NCI-H1694 (cell line): Measurements from ENCODE around the gene LAD1.

ENCODE experiments used
- DNase-seq: peaks from one replicate; lab custom pipeline; 2025; lab: John Stamatoyannopoulos, UW

LAD1 gene

DNA sequence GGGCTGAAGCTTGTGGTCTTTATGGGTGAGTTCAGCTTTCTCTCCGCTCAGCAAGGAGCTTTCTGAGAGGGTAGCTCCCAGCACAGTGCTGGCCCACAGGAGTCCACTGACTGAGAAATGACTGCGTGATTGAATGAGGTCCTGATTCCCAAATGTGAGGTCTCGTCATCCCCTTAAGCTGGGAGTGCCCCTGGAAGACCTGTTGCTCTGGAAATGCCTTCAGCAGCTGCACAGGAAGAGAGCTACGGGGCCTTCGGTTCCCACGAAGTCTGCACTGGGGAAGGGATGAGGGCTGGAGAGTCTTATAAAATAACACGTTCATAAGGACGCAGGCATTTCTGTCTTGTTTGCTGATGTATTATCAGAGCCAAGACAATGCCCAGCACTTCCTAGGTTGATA lies 35.7 kb downstream of the LAD1 start:
- no peak for DNase-seq

DNA sequence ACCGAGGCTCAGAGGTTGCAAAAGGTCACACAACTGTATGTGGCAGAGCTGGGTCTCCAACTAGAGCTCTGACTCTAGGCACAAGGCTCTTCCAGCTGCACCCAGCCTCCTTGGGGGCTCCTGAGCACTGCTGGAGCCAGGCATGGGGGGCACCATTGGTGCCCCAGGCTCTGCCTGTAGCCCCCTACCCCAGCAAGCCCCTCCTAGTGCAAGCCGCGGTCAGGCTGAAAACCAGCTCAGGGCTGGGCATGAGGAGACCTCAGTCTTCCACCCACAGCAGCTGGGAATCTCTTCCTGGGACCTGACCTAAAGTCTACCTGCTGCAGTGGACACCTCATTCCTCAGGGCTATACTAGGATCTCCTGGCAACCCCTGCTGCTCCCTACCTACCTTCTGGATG lies 36.2 kb downstream of the LAD1 start:
- no peak for DNase-seq

DNA sequence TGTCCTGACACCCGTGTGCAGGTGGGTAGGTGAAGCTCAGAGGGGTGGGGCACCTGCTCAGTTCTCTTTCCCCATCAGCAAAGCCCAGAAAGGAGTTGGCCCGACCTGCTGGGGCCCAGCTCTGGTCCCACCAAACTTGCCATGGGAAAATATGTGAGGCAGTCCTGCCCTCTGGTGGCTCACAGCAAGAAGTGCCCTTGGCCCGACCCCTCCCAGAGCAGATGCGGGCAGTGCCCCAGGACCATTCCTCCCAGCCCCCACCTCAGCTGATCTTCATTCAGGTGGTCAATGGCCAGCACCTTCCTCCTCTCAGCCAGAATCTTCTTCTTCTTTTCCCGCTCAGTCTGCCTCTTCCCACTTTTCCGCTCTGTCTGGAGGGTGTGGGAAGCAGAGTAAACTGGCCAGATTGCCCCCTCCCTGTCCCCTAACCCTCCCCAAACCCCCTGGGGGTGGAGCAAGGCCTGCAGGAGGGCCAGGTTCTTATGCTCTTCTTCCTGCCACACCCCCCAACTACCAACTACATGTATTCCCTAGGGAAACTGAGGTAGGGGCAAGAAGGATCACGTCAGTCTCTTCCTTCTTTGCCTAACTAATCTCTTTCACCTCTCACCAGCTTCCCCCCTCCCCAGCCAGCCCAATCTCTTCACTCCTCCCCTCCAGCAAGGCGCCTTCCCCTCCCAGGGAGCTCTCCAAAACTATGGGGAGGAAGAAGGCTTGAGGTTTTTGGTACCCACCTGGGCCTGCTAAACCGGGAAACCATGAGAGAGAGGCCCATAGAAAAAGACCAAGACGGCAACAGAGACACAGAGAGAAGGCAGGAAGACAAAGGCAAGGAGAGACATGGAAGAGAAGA lies 37.2 kb downstream of the LAD1 start:
- DNase-seq: peak; percentile 46

DNA sequence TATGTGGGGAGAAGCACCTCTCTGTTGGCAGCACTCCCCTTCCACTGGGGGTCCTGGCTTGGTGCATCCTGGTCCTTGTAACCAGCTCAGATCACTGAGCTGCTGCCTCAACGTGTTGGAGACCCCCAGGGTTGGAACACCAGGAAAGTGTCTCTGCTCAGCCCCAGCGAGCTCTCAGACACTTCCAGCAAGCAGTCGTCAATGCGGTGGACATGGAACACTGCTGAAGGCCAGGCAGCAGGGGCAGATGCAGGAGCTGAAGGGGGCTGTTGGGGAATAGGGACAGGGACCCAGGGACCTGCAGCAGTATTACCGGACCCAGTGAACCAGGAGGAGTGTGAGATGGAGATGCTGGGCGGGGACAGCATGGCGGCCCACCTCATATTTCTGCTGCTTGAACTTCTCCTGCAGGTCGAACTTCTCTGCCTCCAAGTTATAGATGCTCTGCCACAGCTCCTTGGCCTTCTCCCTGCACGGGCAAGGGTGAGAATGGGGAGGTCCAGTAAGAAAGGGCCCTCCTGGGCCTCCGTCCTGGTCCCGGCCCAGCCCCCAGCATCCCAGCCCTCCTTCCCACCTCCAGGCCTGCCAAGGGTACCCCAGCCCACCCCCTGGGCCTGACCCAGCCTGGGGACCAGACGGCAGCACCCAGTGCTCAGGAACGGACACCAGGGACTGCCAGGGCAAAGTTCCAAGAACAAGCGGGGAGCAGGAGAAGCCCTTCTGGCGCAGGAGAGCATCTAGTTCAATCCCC lies 38.0 kb downstream of the LAD1 start:
- no peak for DNase-seq

DNA sequence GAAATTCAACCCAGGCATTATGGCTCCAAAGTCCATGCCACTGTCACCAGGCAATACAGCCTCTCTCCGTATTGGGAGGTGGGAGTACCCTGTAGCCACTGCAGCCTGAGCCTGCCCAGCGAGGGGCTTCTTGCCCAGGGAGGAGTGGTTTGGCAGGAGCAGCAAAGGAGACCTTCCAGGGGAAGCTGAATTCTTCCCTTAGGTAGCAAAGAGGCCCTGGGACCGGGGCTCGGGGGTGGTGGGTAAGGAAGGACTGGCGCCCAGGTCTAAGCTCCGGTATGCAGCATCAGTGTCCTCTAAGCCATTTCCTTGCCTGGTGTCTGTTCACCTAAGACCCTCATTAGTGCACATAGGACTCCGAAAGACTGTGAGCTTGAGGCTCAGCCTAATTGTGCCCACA lies 38.6 kb downstream of the LAD1 start:
- DNase-seq: no peak

DNA sequence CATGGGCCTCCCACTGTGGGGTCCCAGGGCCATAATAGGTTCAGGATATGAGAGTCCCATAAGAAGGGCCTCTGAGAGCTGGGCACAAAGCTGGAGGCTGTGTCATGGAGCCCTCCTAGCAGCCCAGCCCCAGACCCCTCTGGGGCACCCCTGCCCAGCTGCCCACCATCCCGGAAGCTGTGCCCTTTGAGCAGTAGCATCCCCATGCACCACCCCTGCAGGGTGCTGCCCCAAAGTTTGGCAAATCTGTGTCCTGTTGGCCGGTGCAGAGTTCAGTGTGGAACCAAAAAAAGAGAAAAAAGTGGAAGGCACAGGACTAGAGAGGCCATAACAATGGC lies 39.3 kb downstream of the LAD1 start:
- no peak for DNase-seq

DNA sequence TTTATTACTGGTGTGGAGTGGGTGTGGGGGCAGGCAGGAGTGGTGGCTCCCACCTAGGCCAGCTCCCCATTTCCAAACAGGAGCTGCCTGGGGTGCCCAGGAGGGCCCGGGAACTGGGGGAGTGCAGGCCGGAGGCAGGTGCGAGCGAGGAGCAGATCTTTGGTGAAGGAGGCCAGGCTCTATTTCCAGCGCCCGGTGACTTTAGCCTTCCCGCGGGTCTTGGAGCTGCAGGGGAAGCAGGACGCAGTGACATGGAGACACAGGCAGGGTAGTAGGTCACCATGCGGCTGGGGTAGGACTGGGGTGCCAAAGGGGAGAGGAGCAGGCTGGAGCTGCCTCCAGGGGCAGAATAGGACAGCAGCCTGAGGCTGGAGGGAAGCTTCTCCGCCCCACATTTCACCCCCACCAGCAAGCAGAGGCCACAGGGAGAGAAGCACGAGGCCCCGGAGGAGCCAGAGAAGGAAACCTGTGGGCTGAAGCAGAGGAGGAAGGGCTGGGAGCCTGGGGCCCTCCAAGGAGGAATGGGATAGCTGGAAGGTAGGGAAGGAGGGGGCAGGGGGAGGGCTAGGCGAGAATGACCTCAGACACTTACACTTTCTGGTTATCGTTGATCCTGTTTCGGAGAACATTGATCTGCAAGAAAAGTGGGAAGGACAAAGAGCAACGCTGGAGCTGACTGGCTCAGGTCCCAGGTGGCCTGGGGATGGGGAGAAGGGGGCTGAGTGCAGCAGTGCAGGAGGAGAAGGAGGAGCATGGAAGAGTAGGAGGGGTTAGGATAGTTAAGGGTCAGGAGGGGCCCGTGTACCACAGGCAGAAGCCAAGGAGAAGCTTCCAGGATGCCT lies 39.9 kb downstream of the LAD1 start:
- no peak for DNase-seq

DNA sequence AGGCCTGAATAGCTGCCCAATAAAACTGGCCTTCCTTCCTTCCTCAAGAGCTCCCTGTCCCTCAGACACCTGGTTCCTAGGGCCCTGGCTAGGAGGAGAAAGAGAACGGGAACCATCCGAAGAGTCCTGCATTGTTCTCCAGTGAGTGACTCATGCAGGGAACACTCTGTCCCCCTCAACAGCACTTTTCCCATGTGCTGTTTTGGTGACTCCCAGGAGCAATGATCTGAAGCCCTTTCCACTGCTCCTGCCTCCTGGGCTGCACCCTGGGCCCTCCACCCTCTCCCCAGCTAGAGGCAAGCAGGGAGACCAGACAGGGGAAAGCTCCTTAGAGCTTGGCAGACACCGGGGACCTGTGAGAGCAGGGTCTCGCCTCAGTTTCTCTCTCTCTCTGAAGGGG lies 40.5 kb downstream of the LAD1 start:
- no peak for DNase-seq

DNA sequence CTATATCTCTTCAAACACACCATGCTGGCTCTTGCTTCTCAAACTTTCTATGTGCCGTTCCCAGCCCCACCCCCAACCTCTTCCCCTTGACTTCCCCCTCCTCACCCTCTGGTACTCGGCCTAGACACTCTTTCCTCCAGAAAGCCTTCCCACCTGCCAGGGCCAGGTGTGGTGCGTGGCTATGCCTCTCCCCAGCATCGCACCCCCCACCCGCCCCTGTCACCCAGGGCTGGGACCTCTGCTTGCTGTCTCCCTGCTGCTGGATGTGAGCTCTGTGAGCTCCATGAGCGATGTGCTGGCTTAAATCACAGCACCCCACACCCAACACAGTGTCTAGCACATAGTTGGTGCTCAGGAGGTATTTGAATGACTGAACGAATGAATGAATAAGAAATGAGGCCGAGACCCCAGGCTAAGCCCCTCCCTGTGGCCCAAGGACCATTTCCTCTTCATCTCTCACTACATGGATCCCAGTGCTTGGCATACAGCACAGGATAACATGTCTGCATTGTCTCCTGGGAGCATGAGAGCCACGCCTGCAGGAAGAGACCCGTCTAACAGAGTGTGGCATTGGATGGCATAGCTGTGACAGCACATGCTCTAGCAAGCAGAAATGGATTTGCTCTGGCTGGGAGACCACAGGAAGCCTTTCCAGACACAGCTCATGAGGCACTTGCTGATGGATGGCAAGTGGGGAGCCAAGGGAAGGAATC lies 41.3 kb downstream of the LAD1 start:
- DNase-seq: no peak

DNA sequence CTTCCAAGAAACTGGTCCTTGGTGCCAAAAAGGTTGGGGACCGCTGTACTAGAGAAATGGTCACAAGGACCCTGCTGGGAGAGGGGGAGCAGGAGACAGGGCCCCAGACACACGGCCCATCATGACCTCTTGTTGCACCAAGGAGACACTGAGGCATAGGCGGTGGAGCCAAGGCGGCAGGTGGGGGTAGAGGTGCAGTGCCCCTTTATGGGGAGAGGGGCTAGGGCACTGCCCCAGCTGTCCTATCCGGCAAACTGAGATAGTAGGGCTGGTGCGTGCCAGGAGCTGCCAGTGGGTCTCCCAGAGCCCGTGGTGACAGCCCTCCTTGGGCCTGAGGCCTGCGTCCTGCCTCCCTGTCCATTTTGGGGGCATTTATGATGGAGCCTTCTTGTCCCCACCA lies 41.9 kb downstream of the LAD1 start:
- DNase-seq: no peak

DNA sequence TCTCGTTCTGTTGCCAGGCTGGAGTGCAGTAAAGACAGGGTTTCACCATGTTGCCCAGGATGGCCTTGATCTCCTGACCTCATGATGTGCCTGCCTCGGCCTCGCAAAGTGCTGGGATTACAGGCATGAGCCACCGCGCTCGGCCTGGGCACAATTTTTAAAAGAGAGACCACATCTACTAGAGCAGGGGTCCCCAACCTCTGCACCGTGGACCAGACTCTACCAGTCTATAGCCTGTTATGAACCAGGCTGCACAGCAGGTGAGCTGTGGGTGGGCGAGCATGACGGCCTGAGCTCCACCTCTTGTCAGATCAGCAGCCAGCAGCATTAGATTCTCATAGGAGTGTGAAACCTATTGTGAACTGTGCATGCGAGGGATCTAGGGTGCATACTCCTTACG lies 42.4 kb downstream of the LAD1 start:
- no peak for DNase-seq

DNA sequence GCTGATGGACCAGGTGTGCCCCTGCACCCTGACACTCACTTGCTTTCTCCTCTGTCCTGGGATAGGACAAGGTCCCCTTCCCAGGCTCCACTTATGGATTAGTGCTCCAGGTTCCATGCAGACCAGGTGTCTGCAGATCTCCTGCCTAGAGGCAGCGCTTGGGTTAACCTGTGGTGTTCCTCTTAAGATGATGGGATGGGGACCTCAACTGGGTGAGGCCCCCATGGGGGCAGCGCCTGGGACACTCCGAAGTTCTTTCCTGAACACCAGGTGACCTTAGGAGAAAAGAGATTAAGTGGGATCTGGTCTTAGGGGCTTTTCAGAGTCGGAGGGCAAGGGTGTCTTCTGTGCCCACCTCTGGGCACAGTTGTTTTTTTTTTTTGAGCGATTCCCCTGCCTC lies 42.9 kb downstream of the LAD1 start:
- no peak for DNase-seq

DNA sequence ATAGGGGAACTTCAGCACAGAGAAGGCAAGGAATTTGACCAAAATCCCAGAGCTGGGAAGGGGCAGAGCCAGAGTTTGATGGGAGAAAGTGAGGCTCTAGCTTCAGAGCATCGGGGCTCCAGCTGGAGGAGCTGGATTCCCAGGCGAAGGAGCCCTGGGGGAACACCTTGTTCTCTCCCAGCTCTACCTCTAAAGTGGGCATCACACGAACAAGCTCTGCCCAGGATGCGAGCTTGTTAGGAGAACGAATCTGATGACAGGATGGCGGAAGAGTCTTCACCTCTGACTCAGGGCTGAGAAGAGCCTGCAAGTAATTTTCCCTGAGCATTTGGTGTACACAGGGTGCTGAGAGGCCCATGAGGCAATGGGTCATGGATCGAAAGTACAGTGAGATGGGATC lies 43.7 kb downstream of the LAD1 start:
- no peak for DNase-seq

DNA sequence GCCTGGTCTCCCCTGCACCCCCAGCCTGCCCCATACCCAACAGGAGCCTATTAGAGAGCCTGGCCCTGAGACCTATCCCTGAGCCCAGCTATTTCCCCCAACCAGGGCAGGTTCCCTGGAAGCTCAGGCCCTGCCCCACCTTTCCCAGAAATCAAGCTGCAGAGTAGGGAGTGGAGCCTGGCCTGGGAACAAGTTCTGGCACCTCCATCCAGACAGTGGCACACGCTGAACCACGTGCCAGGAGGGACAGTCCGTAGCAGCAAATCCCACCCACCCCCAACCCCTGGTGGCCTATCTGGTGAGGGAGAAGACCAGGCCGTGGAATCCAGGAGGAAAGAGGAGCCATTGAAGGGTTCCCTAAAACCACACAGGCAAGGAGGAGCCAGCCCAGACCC lies 44.2 kb downstream of the LAD1 start:
- DNase-seq: no peak

DNA sequence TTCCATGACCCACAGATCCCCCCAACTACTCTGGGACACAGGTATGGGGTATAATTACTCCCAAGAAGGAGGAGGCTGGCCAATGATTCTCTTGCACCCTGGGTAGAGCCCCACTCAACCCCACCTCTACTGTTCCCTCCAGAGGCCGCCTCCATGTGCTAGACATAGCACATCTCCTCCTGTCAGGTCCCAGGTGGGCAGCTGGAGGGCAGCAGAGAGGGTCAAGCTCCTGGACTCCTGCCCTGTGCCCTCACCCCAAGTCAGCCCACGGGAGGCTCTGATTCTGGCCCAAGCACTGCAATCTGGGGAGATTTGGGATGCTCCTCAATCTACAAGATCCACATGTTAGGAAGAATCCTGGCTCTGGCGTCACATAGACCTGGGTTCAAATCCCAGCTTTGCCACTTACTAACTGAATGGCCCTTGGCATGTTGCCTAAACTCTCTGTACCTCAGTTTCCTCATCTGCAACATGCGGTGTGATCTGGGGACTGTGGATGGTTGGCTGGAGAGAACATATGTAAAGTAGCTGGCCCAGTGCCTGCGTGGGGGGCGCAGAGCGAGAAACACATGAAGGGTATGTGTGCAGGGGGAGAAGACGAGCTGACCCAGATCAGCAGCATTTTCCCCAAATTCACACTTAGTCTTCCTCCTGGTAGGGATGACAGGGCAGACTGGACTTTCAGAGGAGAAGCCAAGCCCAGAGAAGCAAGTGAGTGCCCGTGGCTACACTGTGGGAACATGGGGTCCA lies 44.8 kb downstream of the LAD1 start:
- no peak for DNase-seq

DNA sequence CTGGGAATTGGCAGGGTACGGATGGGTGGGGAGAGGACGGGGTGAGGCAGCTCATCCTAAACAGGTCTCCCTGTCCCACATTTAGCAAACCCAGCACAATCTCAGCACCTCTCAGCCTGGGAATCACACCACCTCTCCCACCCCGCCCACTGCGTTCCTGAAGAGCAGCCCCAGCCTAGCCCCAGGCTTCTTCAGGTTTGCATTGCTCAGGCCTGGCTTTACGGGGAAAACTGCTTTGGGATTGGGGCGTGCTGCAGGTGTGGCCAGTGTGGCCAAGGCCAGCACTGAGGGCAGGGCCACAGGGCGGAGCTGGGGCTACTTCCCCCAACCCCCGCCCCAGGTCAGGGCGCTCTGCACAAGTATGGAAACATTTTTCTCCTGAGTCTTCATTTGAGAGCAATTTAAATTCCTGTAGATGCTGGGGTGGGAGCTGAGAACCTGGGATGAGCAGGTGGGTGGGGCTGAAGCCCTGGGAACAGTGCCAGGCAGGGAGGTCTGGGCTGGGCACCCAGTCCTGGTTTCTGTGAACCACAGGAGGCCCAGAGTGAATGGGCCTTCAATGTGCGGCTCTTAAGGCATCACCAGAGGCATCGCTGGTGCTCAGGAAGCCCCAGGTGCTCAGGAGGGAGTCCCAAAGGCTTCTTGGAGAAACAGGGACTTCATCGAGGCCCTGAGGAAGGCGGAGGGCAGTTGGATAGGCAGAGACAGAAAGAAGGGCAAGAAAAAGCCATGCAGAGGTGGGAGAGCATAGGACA lies 45.8 kb downstream of the LAD1 start:
- DNase-seq: no peak

DNA sequence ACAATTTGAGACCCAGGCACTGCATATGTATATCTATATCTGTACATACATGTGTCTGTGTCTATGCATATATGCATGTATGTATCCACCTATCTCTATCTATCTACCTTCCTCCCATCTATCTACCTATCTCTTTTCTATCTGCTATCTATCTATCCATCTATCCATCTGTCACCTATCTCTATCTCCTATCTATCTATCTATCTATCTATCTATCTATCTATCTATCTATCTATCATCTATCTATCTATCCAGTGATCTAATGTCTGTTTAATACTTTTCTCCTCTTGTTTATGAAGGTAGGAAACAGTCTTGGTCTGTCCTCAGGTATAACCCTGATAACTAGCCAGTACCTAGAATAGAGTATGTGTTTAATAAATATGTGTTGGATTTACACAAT lies 47.5 kb downstream of the LAD1 start:
- no peak for DNase-seq

DNA sequence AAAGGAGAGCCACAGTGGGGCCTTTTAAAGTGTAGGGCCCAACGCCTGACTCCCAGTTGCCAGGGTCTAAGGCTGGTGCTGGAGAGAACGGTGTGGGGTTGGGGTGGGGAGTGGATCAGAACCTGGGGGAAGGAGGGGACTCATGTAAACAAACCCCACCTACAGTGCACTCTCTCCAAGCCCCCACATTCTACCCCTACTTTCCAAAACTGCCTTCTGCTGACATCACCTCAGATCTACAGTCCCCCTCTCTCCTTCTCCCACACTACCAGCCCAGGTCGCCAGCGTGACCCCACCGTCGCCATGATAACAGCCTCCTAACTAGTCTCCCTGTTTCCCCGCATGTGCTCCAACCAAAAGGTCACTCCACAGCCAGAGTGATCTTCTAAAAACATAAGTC lies 48.2 kb downstream of the LAD1 start:
- no peak for DNase-seq

DNA sequence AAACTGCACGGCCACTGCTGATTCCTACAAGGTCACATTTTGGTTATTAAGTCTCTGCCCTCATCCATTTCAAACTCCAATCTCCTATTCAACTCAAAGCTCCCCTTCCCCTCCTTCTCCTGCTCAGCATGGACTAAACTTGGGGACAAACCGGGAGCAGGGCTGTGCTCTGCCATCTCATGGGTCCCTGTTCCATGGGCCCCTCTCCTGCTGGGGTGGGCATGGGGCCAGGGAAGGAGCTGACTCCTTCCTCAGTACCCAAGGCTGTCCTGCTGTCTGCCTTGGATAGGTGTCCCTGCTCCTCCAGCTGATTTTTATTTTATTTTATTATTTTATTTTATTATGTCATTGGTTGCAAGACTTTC lies 48.8 kb downstream of the LAD1 start:
- no peak for DNase-seq

DNA sequence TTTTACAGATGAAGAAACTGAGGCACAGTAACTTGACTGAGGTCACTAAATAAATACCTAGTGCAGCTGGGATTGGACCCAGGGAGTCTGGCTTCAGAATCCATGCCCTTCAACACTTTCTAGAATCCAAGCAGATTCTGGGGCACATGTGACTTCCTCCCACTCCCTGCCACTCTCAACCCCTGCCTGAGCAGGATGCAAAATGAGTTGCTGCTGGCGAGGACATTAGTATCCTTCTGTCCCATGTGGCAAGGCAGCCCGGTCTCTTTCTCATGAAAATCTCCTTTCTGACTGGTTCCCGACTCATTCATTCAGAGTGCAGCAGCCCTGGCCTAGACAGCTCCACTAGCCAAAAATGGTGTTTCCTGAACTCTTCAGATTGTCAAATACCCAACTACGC lies 50.0 kb downstream of the LAD1 start:
- no peak for DNase-seq

DNA sequence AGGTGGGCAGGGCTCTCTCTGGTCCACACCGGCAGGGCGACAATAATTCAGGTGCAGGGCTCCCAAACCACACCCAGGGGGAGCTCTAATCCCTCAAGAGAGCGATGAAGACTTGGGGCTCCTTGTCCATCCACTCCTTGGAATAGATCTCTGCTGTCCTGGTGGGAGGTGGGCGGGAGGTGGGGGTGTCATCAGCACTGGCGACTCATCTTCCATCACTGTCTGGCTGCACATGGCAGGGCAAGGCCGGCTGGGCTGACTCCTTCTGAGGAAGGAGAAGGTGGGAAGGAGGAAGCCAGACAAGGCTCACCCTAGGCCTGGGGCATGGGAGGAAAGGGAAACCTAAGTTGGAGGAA lies 50.9 kb downstream of the LAD1 start:
- DNase-seq: peak; percentile 20
